HepG2 (cell line): ENCODE data around the gene FER1L5. TPM values are rescaled to one million over a fixed set of nuclear protein-coding genes. Genes with fewer than 3 reads are reported as not detected.

Source experiments
- EHMT2 ChIP-seq: fragments of 200-600 bp; sonication (generic); IDR thresholded peaks from 2 replicates; pipeline ENCODE4 v1.7.0; 2017; ENCODE audit warnings: antibody characterized with exemption, low read depth, low read length, borderline replicate concordance
- HCFC1 ChIP-seq: fragments of 150-350 bp; IDR thresholded peaks from 2 replicates; pipeline ENCODE4 v1.6.1; 2014; ENCODE audit warnings: low read depth, low read length
- HMG20B ChIP-seq: conservative IDR thresholded peaks from 2 replicates; pipeline ENCODE4 v1.6.1; 2016; ENCODE audit warnings: missing genetic modification reagents, missing compliant biosample characterization
- PHF21A ChIP-seq: sonication (generic); formaldehyde crosslinking; IDR thresholded peaks from 2 replicates; pipeline ENCODE4 v1.5.0; 2020; ENCODE audit warnings: mild to moderate bottlenecking, missing genetic modification reagents
- RXRB ChIP-seq: IDR thresholded peaks from 2 replicates; pipeline ENCODE4 v1.6.1; 2016; ENCODE audit warnings: borderline replicate concordance, missing genetic modification reagents, missing compliant biosample characterization
- SALL2 ChIP-seq: sonication (generic); formaldehyde crosslinking; IDR thresholded peaks from 2 replicates; pipeline ENCODE4 v1.8.1; 2023; ENCODE audit warnings: mild to moderate bottlenecking, missing genetic modification reagents, inconsistent platforms
- ZFP36 ChIP-seq: fragments of 150-350 bp; IDR thresholded peaks from 2 replicates; pipeline ENCODE4 v1.6.1; 2018; ENCODE audit warnings: borderline replicate concordance, low read length, low read depth; ENCODE audit not compliant: partially characterized antibody
- ZNF335 ChIP-seq: sonication (generic); formaldehyde crosslinking; IDR thresholded peaks from 2 replicates; pipeline ENCODE4 v1.4.0; 2020; ENCODE audit warnings: missing genetic modification reagents
- ZNF619 ChIP-seq: sonication (generic); formaldehyde crosslinking; IDR thresholded peaks from 2 replicates; pipeline ENCODE4 v1.4.0; 2020; ENCODE audit warnings: mild to moderate bottlenecking, missing genetic modification reagents
- ZNF75D ChIP-seq: sonication (generic); formaldehyde crosslinking; IDR thresholded peaks from 2 replicates; pipeline ENCODE4 v1.8.1; 2023; ENCODE audit warnings: missing genetic modification reagents, mild to moderate bottlenecking, borderline replicate concordance
- polyA plus RNA-seq, 8 experiments: library from polyadenylated mRNA; depleted of rRNA in 3 of 8; stranded (reverse) in 7 of 8; unstranded in 1 of 8; fragments of >200 nt; fragmentation: Illumina TruSeq in 4 of 8; extraction: Trizol in 4 of 8; gene quantifications; 2 replicates each; pipeline versions ENCODE4 v1.2.1 to v1.2.3, GENCODE V29; 2011 to 2016; ENCODE audit warnings: low read depth in 4 of 8, missing spikeins in 1 of 8, mixed read lengths in 1 of 8; ENCODE audit not compliant: insufficient read depth in 1 of 8
- total RNA-seq, 5 experiments: library from RNA; depleted of rRNA; stranded (reverse); fragments of >200 nt; fragmentation: Illumina TruSeq; extraction: Trizol; gene quantifications; 2 replicates each; pipeline ENCODE4 v1.2.3, GENCODE V29; 2016; ENCODE audit warnings: low read depth in 1 of 5
- TF ChIP-seq, protein P1 (sequence below): sonication (generic); formaldehyde crosslinking; IDR thresholded peaks from 2 replicates; pipeline ENCODE4 v1.8.0; 2022; ENCODE audit warnings: missing genetic modification reagents, mild to moderate bottlenecking, moderate library complexity, borderline replicate concordance
- TF ChIP-seq, protein P2 (sequence below): sonication (generic); formaldehyde crosslinking; IDR thresholded peaks from 2 replicates; pipeline ENCODE4 v1.8.0; 2022; ENCODE audit warnings: missing genetic modification reagents, mild to moderate bottlenecking, inconsistent platforms, borderline replicate concordance
- TF ChIP-seq, protein P3 (sequence below): sonication (generic); formaldehyde crosslinking; IDR thresholded peaks from 2 replicates; pipeline ENCODE4 v1.8.0; 2022; ENCODE audit warnings: mild to moderate bottlenecking, missing genetic modification reagents
- TF ChIP-seq, protein P4 (sequence below): sonication (generic); formaldehyde crosslinking; IDR thresholded peaks from 2 replicates; pipeline ENCODE4 v1.4.0; 2020; ENCODE audit warnings: mild to moderate bottlenecking, missing genetic modification reagents
- TF ChIP-seq, protein P5 (sequence below): sonication (generic); formaldehyde crosslinking; IDR thresholded peaks from 2 replicates; pipeline ENCODE4 v1.5.0; 2020; ENCODE audit warnings: mild to moderate bottlenecking, missing genetic modification reagents, borderline replicate concordance

FER1L5 gene
- total and polyA plus RNA-seq, 2 of the 13 experiments (the other 11 are each of a cell fraction or from before 2014, with no cell fraction given): 0.02 to 0.08 TPM

DNA sequence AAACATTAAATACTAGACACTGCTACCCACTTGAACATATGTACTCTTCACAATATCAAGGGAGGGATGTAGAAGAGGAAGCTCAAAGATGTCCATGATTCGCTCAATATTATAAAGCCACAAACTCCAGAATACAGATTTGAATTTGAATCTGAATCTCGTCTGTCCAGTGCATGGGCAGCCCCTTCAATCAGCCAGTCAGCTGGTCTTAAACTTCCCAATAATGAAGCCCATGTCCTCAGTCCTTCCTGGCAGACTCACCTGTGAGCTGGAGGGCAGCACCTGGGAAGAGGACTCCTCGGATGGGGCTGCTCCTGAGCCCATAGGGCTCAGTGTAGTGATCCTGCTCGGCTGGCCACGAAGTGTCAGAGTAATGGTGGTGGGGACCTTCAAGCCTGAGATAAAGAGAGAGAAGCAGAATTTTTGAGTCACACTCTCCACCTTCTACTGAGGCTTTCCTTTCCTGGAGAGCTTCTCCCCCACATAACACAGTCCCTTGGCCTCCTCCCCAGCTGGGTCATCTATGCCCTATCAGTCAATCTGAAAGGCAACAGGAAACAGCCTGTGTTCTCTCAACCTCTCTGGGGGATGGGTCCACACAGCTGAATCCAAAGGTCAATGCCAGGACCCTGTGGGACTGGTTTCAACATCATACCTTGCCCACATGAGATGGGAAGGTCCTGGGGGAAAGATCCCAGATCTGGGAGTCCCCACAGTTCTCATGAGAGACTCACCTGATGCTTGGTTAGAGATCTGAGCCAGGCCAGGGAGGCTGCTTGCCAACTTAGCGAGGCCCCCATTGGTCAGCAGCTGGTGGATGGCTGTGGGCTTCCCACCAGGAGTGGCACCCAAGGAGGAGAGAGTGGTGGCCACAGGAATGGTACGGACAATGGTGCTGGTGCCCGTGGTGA, 40.9 kb upstream of the FER1L5 start (continued):
- TF ChIP-seq HMG20B (CRISPR knock-in tag): peak; percentile 75; the same call in 1 of the 2 replicates
- no peak for TF ChIP-seq ZNF75D (CRISPR knock-in tag)
- TF ChIP-seq, protein P1, sequence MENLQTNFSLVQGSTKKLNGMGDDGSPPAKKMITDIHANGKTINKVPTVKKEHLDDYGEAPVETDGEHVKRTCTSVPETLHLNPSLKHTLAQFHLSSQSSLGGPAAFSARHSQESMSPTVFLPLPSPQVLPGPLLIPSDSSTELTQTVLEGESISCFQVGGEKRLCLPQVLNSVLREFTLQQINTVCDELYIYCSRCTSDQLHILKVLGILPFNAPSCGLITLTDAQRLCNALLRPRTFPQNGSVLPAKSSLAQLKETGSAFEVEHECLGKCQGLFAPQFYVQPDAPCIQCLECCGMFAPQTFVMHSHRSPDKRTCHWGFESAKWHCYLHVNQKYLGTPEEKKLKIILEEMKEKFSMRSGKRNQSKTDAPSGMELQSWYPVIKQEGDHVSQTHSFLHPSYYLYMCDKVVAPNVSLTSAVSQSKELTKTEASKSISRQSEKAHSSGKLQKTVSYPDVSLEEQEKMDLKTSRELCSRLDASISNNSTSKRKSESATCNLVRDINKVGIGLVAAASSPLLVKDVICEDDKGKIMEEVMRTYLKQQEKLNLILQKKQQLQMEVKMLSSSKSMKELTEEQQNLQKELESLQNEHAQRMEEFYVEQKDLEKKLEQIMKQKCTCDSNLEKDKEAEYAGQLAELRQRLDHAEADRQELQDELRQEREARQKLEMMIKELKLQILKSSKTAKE (CRISPR knock-in tag): peak; percentile 91
- peak; percentile 67; the same call in 1 of the 2 replicates for TF ChIP-seq SALL2 (CRISPR knock-in tag)
- TF ChIP-seq, protein P2, sequence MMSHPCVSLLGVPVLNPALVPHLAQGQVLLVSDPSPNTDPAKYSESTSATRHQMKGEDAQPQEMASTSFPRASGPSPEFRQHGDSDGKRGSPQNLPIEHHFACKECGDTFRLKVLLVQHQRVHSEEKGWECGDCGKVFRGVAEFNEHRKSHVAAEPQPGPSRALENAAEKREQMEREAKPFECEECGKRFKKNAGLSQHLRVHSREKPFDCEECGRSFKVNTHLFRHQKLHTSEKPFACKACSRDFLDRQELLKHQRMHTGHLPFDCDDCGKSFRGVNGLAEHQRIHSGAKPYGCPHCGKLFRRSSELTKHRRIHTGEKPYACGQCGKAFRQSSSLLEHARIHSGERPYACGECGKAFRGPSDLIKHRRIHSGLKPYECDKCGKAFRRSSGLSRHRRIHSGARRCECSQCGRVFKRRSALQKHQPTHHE (CRISPR knock-in tag): no peak
- TF ChIP-seq ZNF335 (CRISPR knock-in tag): 0 out of 2 replicates have a peak, but pooled peaks have one; percentile 18
- no peak for TF ChIP-seq HCFC1
- TF ChIP-seq, protein P3, sequence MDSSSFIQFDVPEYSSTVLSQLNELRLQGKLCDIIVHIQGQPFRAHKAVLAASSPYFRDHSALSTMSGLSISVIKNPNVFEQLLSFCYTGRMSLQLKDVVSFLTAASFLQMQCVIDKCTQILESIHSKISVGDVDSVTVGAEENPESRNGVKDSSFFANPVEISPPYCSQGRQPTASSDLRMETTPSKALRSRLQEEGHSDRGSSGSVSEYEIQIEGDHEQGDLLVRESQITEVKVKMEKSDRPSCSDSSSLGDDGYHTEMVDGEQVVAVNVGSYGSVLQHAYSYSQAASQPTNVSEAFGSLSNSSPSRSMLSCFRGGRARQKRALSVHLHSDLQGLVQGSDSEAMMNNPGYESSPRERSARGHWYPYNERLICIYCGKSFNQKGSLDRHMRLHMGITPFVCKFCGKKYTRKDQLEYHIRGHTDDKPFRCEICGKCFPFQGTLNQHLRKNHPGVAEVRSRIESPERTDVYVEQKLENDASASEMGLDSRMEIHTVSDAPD (CRISPR knock-in tag): no peak
- no peak for TF ChIP-seq ZFP36
- no peak; the same call in 1 of the 2 replicates for TF ChIP-seq ZNF619 (CRISPR knock-in tag)
- TF ChIP-seq, protein P4, sequence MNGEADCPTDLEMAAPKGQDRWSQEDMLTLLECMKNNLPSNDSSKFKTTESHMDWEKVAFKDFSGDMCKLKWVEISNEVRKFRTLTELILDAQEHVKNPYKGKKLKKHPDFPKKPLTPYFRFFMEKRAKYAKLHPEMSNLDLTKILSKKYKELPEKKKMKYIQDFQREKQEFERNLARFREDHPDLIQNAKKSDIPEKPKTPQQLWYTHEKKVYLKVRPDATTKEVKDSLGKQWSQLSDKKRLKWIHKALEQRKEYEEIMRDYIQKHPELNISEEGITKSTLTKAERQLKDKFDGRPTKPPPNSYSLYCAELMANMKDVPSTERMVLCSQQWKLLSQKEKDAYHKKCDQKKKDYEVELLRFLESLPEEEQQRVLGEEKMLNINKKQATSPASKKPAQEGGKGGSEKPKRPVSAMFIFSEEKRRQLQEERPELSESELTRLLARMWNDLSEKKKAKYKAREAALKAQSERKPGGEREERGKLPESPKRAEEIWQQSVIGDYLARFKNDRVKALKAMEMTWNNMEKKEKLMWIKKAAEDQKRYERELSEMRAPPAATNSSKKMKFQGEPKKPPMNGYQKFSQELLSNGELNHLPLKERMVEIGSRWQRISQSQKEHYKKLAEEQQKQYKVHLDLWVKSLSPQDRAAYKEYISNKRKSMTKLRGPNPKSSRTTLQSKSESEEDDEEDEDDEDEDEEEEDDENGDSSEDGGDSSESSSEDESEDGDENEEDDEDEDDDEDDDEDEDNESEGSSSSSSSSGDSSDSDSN (CRISPR knock-in tag): peak; percentile 50; the same call in 1 of the 2 replicates
- TF ChIP-seq EHMT2: no peak; the same call in 1 of the 2 replicates
- TF ChIP-seq RXRB (CRISPR knock-in tag): peak; percentile 96
- peak; percentile 92 for TF ChIP-seq PHF21A
- TF ChIP-seq, protein P5, sequence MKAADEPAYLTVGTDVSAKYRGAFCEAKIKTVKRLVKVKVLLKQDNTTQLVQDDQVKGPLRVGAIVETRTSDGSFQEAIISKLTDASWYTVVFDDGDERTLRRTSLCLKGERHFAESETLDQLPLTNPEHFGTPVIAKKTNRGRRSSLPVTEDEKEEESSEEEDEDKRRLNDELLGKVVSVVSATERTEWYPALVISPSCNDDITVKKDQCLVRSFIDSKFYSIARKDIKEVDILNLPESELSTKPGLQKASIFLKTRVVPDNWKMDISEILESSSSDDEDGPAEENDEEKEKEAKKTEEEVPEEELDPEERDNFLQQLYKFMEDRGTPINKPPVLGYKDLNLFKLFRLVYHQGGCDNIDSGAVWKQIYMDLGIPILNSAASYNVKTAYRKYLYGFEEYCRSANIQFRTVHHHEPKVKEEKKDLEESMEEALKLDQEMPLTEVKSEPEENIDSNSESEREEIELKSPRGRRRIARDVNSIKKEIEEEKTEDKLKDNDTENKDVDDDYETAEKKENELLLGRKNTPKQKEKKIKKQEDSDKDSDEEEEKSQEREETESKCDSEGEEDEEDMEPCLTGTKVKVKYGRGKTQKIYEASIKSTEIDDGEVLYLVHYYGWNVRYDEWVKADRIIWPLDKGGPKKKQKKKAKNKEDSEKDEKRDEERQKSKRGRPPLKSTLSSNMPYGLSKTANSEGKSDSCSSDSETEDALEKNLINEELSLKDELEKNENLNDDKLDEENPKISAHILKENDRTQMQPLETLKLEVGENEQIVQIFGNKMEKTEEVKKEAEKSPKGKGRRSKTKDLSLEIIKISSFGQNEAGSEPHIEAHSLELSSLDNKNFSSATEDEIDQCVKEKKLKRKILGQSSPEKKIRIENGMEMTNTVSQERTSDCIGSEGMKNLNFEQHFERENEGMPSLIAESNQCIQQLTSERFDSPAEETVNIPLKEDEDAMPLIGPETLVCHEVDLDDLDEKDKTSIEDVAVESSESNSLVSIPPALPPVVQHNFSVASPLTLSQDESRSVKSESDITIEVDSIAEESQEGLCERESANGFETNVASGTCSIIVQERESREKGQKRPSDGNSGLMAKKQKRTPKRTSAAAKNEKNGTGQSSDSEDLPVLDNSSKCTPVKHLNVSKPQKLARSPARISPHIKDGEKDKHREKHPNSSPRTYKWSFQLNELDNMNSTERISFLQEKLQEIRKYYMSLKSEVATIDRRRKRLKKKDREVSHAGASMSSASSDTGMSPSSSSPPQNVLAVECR (CRISPR knock-in tag): peak; percentile 83
